Stimulated activated naive CD4-positive, alpha-beta T cell treated with Interleukin-2 at 50 U/mL for 16 hours (primary cell): ENCODE results near the gene PLXNC1.
"Not testable (repeated sequence)": the region's sequence is repeated elsewhere in the genome, so short reads cannot be mapped to it uniquely, and the experiment has no call there.

Experiments used
- DNase-seq: peaks from one replicate; lab custom pipeline; 2025; lab: John Stamatoyannopoulos, UW

The PLXNC1 gene

GRCh38 chr12:94297876-94298505 is 149.6 kb downstream of the PLXNC1 start:
- no peak for DNase-seq

GRCh38 chr12:94299846-94300245 is 151.5 kb downstream of the PLXNC1 start:
- DNase-seq, result no peak

DNA sequence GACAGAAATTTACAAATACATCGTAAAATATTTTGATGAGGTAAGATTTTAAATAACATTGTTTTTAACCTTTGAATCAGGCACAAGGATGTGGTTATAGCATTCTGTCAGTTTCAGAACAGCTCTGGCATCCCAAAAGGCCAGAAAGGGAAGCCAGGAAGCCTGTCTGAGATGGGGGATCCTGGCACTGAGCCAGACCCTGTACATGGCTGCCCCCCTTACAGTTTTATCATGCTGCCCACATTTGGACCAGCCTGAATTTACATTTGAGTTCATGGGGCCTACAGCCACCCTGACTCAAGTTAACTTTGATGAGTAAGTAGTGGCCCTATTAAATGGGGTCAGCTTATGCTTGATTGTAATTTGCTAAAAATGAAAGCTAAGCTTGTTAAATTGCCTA is 155.6 kb downstream of the PLXNC1 start:
- no peak for DNase-seq

DNA sequence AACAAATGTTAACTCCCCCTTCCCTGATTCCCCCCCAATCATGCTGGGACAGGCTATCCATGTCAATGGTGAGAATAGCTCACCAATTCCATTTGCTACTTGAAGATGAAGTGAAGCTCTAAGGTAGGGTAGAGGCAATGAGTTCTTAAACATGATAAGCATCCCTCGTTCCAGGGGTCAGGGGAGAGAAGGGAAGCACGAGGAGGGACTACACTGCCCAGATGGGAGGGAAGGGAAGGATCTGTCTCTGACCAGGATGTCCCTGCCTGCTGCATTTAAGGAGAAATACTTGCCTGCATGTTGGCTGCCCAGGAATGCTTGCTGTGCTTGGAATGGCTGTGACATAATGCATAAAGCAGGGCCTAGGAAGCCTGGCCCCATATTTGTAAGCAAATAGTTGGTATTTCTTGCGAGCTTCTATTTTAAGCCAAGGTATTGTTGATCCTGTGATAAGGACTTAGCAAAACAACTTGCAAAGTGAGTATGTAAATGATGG is 156.2 kb downstream of the PLXNC1 start:
- DNase-seq, result no peak

DNA sequence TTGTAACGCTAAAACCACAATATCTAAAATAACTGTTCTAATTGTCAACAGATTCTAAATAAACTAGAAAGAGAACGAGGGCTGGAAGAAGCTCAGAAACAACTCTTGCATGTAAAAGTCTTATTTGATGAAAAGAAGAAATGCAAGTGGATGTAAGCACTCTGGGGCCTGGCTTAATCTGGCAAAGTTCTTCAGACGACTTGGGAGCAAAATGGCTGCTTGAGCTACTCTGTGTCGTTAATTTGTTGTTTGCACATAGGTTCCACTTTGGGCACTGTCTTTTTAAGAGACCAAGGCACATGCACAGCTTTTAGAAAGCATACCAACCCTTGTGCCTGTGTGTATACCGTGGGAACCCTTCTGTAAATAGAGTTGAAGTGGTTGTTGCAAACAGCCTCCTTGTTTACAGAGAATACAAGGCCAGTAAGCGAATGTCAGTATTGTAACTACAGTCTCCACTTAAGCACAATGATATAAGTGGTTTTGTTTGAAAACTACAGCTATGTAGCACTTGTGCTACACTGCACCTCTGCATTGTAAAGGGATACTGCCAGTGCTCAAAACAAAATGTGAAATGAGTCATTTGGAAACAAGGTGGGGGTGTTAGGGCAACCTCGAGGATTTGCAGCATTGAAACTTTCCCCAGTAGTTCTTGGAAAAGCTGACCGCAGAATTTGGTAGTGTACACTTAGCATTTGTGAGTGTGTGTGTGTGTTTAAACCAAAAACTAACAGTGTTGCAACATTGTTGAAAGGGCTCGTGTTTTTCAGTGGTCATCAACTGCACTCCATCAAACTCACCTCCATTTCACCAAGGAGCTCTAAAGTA is 157.0 kb downstream of the PLXNC1 start:
- DNase-seq, result peak; percentile 48

DNA sequence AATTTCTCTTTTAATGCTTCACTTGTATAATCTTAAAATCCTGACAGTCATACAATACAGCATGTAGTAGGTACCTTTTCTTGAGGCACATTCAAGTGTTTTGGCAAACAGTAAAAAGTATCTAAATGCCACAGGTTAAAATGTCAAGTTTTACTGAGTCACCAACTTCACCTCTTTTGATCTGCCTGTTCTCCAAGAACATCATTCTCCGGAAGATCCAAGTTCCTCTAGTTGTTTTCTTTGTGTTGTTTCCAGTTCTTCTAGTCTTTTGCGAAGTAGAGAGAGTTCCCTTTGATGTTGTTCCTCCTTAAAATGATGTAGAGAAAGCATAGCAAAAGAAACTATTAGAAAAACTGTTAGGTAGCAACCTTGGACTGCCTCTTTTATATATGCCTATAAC is 160.2 kb downstream of the PLXNC1 start:
- DNase-seq, result no peak

DNA sequence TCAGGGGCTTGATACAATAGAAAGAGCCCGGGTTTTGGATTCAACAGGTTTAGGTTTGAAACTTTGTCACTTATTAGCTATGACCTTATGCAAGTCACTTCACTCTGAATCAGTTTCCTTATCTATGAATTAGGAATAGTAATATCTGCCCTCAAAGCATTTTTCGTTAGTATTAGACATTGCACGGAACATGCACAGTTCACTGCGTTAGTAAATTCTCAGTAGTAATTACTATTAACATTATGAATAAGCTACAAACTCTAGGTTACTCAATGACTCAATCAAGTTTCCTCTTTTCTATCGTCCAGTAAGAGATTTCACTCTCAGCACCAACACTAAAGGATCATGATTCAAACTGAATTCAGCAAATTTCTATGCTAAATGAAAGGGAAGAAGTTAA is 161.0 kb downstream of the PLXNC1 start:
- no peak for DNase-seq

DNA sequence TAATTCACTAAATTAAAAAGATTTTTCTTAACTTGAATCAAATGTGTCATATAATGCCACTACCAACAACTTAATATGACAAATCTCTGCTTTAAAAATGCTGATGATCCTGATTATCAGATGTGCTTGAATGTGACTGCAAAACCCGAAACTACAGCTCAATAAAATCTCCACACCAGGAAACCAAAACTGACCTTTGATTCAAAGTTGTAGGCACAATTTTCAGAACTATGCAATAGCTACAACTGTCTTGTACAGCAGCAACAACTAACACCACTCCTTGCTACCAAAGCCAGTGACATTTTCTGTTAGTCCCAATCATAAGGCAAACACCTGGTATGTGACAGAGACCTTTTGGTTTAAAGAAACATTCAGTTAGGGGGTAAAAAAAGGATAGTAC is 164.0 kb downstream of the PLXNC1 start:
- DNase-seq, result no peak

DNA sequence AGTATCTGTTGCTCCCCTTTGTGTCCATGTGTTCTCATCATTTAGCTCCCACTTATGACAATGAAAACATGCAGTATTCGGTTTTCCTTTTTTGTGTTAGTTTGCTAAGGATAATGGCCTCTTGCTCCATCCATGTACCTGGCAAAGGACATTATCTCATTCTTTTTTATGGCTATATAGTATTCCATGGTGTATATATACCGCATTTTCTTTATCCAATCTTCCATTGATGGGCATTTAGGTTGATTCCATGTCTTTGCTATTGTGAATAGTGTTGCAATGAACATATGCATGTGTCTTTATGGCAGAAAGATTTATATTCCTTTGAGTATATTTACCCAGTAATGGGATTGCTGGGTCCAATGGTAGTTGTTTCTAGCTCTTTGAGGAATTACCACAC is 168.2 kb downstream of the PLXNC1 start:
- not testable (repeated sequence) for DNase-seq

DNA sequence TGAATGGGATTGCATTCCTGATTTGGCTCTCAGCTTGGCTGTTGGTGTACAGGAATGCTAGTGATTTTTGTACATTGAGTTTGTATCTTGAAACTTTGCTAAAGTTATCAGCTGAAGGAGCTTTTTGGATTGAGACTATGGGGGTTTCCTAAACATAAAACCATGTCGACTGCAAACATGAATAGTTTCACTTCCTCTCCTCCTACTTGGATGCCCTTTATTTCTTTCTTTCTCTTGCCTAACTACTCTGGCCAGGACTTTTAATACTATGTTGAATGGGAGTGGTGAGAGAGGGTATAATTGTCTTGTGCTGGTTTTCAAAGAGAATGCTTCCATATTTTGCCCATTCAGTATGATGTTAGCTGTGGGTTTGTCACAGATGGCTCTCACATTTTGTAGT is 169.8 kb downstream of the PLXNC1 start:
- DNase-seq, result no peak

DNA sequence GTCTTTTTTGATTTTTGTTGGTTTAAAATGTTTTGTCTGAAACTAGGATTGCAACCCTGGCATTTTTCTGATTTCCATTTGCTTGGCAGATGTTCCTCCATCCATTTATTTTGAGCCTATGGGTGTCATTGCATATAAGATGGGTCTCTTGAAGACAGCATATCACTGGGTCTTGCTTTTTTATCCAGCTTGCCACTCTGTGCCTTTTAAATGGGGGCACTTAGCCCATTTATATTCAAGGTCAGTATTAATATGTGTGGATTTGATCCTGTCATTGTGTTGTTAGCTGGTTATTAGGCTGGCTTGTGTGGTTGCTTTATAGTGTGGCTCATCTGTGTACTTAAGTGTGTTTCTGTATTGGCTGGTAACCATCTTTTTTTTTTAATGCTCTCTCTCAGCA is 171.7 kb downstream of the PLXNC1 start:
- no peak for DNase-seq

DNA sequence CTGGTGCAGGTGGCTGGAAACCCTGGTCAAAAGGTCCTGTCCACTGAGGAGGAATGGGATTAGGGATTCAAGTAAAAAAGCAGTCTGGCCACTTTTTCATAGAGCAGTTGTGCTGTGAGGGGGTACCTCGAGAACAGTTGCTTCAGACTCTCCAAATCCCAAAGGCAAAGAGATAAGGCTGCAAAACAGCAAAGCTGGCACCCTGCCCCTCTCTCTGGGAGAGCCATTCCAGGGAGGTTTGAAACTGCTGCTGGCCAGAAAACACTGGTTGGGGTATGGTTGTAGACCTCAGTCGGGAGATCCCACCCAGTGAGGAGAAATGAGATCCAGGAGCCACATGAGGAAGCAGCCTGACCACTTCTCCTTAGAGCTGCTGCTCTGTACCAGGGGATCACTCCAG is 174.0 kb downstream of the PLXNC1 start:
- DNase-seq, result no peak

DNA sequence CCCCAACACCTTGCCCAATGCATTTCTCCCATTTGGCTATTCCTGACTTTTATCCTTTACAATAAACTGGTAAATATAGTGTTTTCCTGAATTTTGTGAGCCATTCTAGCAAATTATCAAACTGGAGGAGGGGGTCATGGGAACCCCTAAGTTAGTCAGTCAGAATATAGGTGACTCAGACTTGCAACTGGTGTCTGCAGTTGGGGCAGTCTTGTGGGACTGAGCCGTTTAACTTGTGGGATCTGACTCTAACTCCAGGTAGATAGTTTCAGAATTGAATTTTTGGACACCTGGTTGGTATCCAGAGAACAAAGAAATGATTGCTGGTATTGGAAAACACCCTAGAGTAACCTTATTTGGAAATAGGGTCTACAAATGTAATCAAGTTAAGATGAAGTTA is 177.9 kb downstream of the PLXNC1 start:
- no peak for DNase-seq

DNA sequence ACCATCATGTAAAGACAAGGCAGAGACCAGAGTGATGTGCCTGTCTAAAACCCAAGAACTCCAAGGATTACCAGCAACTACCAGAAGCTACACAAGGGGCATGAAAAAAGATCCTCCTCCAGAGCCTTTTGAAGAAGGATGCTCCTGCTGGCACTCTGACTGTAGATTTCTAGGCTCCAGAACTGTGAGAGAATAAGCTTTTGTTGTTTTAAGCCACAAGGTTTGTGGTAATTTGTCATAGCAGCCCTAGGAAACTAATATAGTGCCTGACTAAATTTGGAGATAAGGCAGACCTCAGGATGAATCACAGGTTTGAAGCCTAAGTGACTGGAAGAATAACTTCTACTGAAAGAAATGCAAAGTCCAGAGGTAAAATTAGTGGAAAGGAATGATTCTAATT is 178.3 kb downstream of the PLXNC1 start:
- no peak for DNase-seq

GRCh38 chr12:94327809-94328208 is 179.4 kb downstream of the PLXNC1 start:
- no peak for DNase-seq

- no peak for DNase-seq
Observed at GRCh38 chr12:94329366-94329765, 181.0 kb downstream of the PLXNC1 start.

DNA sequence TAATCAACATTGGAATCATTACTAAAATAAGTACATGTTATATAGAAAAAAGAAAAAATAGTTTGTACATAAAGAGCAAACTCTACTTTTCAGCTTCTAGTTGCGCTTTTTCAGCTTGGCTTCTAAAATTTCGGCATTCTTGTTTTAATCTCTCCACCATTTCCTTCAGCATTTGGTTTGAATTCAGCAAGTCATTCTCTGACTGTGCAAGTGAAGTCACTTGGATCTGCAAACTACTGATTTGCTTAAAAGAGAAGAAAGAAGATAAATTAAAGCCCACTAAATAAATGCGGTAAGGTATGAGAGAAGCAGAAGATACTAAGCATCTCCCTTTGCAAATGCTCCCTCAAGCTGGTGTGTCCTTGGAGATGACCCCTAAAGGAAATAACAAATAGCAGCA is 185.0 kb downstream of the PLXNC1 start:
- no peak for DNase-seq

DNA sequence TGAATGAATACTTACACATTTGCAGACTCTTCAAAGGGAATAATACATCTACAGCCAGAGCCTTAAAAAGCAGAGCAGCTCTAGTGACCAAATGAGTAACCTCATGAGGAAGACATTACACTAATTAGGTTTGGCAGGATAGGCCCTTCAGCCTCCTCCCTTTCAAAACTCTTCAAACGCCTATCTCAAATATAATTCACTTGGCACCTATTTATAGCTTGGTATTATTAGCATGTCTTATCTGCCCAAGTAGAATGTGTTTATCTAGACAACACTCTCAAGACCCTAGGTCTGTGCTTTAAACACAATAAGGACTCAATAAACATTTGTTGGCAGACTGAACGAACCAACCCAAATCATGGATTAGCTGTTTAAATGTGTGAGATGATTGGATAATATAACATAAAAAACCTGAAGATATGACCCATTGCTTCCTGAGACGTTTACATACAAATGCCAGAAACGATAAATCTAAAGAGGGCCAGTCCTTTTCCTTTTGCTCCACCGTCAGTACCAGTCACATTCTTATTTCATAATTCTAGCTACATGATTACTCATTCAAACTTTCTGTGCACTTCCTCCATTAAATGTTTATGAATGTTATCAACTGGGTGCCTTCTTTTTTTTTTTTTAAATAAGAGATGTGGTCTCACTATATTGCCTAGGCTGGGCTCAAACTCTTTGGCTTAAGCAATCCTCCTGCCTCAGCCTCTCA is 188.0 kb downstream of the PLXNC1 start:
- DNase-seq, result no peak

DNA sequence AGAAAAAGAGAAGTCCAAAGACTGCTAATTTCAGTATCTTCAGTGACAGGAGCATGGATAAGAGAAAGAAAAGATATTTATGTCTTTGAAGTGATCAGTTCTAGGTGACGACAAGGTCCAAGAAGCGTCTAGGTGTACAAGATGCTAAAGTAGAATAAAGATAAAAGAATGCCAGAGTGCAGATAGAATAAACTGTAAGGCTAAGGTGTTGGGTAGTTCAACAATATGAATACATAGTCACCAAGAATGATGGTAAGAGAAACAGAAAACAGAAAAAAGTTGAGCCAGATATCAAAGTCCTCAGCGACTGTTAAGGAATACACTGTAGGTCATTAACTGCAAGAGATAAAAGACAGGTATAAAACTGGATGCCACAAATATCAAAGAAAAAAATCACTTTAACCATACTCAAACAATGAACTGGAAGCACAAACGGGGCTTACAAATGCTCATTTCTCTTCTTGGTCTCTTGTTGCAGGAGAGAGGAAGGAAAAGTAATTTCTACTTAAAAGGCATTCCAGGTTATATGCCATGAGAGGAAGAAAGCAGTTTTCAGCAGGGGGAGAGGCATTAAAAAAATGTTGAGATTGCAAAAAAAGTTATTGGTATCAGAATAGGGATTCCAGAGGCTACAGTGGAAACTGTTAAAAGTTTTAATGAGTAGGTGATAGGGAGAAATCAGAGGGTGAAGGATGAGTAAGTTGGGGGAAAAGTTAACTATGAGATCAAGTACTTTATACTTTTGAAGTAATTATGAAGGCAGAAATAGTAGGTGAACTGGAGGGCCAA is 189.8 kb downstream of the PLXNC1 start:
- no peak for DNase-seq

DNA sequence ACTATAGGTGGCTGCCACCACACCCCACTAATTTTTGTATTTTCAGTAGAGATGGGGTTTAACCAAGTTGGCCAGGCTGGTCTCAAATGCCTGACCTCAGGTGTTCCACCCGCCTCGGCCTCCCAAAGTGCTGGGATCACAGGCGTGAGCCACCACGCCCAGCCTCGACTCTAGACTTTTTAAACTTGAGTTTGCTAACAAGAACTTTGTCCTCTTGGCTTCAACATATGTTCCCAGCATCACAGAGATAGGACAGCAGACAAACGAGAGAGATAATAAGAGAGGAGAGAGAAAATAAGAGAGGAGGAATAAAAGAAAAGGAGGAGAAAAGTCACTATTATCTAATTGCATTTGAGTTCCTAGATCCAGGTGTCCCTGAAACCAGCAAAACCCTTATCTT is 192.2 kb downstream of the PLXNC1 start:
- no peak for DNase-seq

- DNase-seq, result no peak
Observed at GRCh38 chr12:94353130-94353529, 204.8 kb downstream of the PLXNC1 start.
